GM19328 (cell line): ENCODE results near the gene SCN8A.

Source experiments
- ATAC-seq: cut with Tn5 transposase; IDR thresholded peaks from one replicate; pipeline ENCODE4 v1.9.1; 2021; ENCODE audit warnings: mild to moderate bottlenecking, moderate library complexity; ENCODE audit not compliant: unreplicated experiment

The SCN8A gene

GRCh38 chr12:51811203-51812202, 220.5 kb downstream of the SCN8A start:
- ATAC-seq = no peak

- ATAC-seq = no peak
These were observed 221.8 kb downstream of the SCN8A start for GRCh38 chr12:51812871-51813270.

GRCh38 chr12:51813931-51814310, 222.9 kb downstream of the SCN8A start:
- ATAC-seq = no peak

DNA sequence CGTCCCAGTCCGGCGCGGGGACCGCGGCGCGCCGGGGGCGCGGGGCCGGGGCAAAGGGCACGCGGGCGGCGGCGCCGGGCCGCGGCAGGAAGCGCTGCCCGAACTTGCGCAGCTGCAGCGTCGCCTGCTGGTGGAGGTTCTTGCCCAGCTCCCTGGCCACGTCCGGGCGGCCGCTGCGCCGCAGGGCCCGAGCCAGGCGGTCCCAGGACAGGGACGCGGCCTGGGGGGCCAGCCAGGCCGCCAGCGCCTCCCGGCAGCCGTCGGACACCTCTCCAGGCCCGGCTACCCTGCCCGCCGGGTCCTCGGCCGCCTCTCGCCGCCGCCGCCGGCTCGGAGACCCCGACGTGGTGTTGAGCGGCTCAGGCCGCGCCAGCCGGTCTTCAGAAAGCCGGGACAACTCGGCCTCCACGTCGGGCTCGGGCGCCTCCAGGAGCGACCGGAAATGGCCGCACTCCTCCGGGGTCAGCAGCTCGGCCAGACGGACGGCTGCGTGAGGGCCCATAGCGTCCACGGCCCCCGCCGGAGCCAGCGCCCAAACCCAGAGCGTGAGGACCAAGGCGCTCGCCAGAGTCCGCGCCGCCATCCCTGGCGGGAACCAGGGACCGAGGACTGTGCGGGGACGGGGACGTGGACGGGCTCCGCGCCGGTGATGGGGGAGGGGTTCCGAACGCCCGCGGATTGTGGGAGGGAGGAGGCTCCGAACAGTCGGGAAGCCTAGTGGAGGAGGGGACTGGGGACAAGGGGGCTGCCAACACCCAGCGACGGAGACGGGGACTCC, 223.5 kb downstream of the SCN8A start:
- ATAC-seq = no peak

GRCh38 chr12:51815571-51815970, 224.5 kb downstream of the SCN8A start:
- ATAC-seq = no peak

DNA sequence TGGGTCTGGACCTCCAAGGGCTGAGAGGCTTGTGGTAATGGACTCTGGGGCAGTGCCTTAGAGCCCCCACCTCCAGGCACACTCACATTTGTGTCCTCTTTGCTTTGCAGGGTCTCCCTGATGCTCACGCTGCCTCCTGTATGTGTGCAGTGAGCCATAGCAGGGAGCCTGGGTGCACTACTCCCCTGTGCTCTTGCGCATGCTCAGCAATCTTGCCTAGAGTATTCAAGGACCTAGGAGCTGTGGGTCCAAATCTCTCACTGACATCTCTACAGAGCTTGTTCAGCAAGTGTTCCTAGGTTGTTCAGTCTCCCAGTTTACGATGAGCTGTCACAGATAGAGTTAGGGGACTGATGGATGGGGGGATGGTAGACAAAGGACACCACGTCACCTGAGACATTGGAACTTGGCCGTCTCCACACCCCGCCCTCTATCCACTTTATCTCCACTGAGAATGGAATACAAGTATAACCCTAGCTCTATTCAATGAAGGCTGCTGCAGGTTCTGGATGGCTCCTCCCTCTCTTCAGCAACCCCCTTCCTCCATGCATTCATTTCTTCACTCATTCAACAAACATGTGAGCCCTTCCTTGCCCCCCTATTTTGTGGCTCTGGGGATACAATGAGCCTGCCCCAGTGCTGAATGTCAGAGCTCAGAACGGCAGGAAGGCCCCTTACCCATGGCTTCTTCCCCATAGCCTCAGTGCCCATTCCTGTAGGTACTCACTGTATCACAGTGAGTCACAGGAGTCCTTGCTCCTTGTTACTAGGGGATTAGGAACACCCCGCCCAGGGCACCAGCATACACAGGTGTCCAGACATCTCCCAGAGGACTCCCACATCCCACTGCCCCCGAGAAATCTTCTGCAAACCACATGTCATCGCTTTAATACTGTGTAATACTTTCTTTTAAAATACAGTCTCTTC, 226.3 kb downstream of the SCN8A start:
- no peak for ATAC-seq

DNA sequence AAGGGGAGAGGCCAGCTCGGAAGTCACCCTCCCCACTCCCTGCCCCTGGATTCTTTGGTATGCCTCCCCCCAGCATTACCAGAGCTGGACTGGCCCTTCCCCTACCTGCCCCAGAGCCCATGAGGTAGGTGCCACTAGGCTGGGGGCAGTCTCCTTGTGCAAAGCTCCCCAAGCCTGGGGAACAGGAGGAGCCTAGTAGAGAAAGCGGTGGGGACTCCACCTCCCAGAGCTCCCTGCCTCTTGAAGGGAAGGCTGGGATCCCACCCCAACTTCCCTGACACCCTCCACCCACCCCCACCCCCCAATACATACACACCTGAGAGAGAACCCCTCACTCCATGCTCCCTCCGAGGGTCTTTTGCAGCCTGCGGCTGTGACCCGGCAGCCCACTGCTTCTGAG, 227.1 kb downstream of the SCN8A start:
- no peak for ATAC-seq

DNA sequence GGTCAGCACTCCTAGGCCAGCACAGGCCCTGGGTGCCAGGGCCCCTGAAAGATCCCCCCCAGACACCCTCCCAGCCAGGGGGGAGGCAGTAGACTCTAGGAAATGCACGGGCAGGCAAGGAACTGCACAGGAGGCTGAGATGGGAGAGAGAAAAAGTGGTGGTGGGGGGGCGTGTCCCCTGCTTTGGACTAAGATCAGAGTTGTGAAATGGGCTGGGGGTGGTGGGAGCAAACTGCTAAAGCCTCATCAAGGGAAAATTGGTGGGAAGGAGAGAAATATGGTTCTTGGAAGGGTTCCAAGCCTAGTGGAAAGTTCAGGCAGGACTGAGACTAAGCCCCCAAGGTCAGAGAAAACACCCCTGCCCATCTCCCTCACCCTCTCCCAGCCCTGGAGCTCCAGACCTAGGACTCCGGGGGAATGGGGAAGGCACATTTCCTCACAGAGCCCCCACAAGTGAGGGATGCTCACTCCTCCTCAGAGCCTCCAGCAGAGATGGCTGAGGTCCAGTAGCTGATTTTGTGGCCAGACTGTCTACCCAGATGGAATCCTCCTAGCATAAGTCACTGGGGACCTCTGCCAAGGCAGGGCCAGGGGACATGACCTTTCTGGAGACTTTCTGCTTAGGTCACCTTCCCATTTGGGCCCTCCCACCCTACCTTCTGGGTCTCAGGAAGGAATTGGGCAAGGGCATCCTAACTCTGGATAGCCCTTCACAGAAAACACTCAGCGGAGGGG, 227.7 kb downstream of the SCN8A start:
- ATAC-seq = no peak

DNA sequence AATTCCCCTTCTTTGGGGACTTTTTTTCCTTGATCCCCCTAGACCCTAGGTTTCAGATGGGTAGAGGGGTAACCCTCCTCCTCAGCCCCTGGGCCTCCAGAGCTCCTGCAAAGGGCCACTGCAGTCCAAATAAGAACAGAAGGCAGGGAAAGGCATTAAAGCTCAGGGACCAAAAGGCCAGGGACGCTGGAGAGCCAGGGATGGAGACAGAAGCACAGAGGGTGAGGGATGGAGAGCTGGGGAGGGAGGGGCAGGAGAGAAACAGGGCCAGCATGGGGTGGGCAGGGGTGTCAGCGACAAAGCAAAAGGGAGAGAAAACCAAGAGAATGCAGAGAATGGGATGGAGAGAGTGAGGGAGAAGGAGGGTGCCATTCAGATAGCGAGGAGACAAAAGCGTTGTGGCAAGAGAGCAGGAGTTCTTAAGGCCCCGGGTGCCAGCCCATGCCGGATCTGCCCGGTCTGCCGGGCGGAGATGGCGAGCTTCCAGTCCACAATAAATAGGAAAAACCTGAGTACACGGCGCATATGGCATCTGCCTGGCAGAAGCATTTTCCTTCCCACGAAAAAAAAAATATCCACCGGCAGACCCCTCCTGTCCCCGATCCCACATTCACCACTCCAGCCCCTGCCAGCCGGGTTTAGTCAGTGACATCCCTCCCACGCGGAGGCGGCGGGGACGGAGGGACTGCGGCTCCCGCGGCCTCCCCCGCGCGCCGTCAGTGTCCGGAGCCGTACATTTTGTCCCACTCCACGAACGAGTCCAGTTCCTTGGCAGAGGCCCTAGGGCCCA, 228.9 kb downstream of the SCN8A start:
- ATAC-seq = no peak

GRCh38 chr12:51820526-51821439, 229.8 kb downstream of the SCN8A start:
- ATAC-seq = no peak

GRCh38 chr12:51821440-51822260, 230.6 kb downstream of the SCN8A start:
- no peak for ATAC-seq

GRCh38 chr12:51822261-51822616, 231.2 kb downstream of the SCN8A start:
- no peak for ATAC-seq

GRCh38 chr12:51822956-51823355, 231.9 kb downstream of the SCN8A start:
- no peak for ATAC-seq

GRCh38 chr12:51823875-51824565, 233.0 kb downstream of the SCN8A start:
- no peak for ATAC-seq

DNA sequence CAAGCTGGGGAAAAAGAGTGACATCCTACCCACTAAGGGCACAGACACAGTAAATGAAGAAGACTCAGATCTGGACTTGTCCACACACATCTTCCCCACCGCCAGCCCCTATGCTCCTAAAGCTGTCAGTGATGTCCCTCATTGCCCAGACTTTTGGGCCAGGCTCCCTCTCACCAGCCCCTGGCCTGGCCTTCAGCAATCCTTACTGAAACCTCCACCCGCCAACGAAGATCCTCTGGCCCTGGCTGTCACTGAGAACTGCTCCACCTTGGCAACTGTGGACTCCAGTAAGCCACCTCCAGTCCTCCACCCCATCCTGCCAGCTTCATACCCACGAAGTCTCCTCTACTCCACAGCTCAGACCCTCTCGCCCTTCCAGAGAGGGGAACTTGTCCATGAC, 234.2 kb downstream of the SCN8A start:
- ATAC-seq = no peak

GRCh38 chr12:51826881-51827280, 235.8 kb downstream of the SCN8A start:
- no peak for ATAC-seq
